H1 (cell line): ENCODE data around the gene HIPK2. TPM values are rescaled to one million over a fixed set of nuclear protein-coding genes. Genes with fewer than 3 reads are reported as not detected.

Experiments used
- CTCF ChIA-PET: fragments of 300-600 bp; sonication (Branson Sonifier 250); formaldehyde crosslinking; loops from one replicate; lab custom pipeline; 2021; ENCODE audit not compliant: partially characterized antibody; lab: Charles Lee
- POLR2A ChIA-PET: fragments of 300-600 bp; sonication (Branson Sonifier 250); formaldehyde crosslinking; loops from one replicate; lab custom pipeline; 2021; ENCODE audit warnings: inconsistent platforms; ENCODE audit not compliant: partially characterized antibody; lab: Charles Lee
- DNase-seq, 2 experiments: peaks; one replicate each; pipeline versions ENCODE4 v3.0.0 to v3.0.0-alpha.2; 2010 to 2022; ENCODE audit warnings: low spot score in 2 of 2, low read depth in 1 of 2, mixed read lengths in 1 of 2
- FAIRE-seq: peaks from 2 replicates; lab custom pipeline; 2011; peaks lifted over from hg19 to GRCh38; lab: Jason Lieb, UNC
- H2AFZ ChIP-seq: 2 replicates; pipeline ENCODE4 v1.8.1; 2012; ENCODE audit warnings: low read length, inconsistent platforms
- H2AK5ac ChIP-seq: 2 replicates; pipeline ENCODE4 v1.6.1; 2013; ENCODE audit warnings: low read depth, low read length
- H2BK120ac ChIP-seq: replicated peaks from 2 replicates; pipeline ENCODE3; 2013; ENCODE audit warnings: low read depth, low read length, inconsistent platforms
- H2BK12ac ChIP-seq: 2 replicates; pipeline ENCODE4 v1.6.1; 2013; ENCODE audit warnings: low read depth, low read length
- H2BK15ac ChIP-seq: 2 replicates; pipeline ENCODE4 v1.6.1; 2013; ENCODE audit warnings: low read length
- H2BK20ac ChIP-seq: 2 replicates; pipeline ENCODE4 v1.6.1; 2013; ENCODE audit warnings: low read length
- H2BK5ac ChIP-seq: 2 replicates; pipeline ENCODE4 v1.6.1; 2013; ENCODE audit warnings: low read depth, low read length
- H3K14ac ChIP-seq: 2 replicates; pipeline ENCODE4 v1.6.1; 2013; ENCODE audit warnings: inconsistent platforms; ENCODE audit not compliant: insufficient read length
- H3K18ac ChIP-seq: 2 replicates; pipeline ENCODE4 v1.6.1; 2013; ENCODE audit warnings: low read length; ENCODE audit errors: extremely low read depth
- H3K23ac ChIP-seq: 2 replicates; pipeline ENCODE4 v1.6.1; 2013; ENCODE audit warnings: inconsistent platforms; ENCODE audit not compliant: insufficient read length
- H3K23me2 ChIP-seq: 2 replicates; pipeline ENCODE4 v1.6.1; 2013; ENCODE audit warnings: low read depth, low read length
- H3K27ac ChIP-seq: 2 replicates; pipeline ENCODE4 v1.6.1; 2011; ENCODE audit warnings: low read depth, low read length, inconsistent platforms
- H3K27me3 ChIP-seq, 4 experiments: replicated peaks in 1 of 4; 1 replicate in 1 of 4; 2 replicates in 3 of 4; pipeline versions ENCODE4 v1.6.1 to v1.8.1; 2011 to 2013; ENCODE audit warnings: low read length in 3 of 4, mild to moderate bottlenecking in 3 of 4, inconsistent platforms in 2 of 4, mixed read lengths in 2 of 4, moderate library complexity in 1 of 4; ENCODE audit not compliant: control insufficient read depth in 3 of 4, insufficient read depth in 3 of 4; ENCODE audit errors: extremely low read depth in 1 of 4
- H3K36me3 ChIP-seq, 4 experiments: 2 replicates each; pipeline versions ENCODE4 v1.6.1 to v1.8.1; 2011 to 2013; ENCODE audit warnings: mild to moderate bottlenecking in 4 of 4, low read length in 3 of 4, moderate library complexity in 2 of 4, control low read depth in 1 of 4, inconsistent platforms in 1 of 4; ENCODE audit not compliant: insufficient read depth in 4 of 4, control insufficient read depth in 2 of 4
- H3K4ac ChIP-seq: replicated peaks from 2 replicates; pipeline ENCODE3; 2013; ENCODE audit warnings: low read length, low read depth, mixed read lengths, inconsistent platforms; ENCODE audit not compliant: insufficient read length
- H3K4me1 ChIP-seq, 4 experiments: replicated peaks in 1 of 4; 1 replicate in 1 of 4; 2 replicates in 3 of 4; pipeline versions ENCODE4 v1.6.1 to v1.8.1; 2011 to 2013; ENCODE audit warnings: low read length in 3 of 4, inconsistent platforms in 2 of 4, mixed read lengths in 1 of 4; ENCODE audit not compliant: insufficient read depth in 4 of 4, control insufficient read depth in 3 of 4
- H3K4me2 ChIP-seq, 2 experiments: 2 replicates each; pipeline versions ENCODE4 v1.6.1 to v1.8.1; 2011 to 2013; ENCODE audit warnings: low read depth in 2 of 2, low read length in 2 of 2, control low read depth in 1 of 2, inconsistent platforms in 1 of 2, mild to moderate bottlenecking in 1 of 2; ENCODE audit not compliant: insufficient read depth in 1 of 2
- H3K4me3 ChIP-seq, 4 experiments: fragments of 200-600, 300-600 bp in 1 of 4; sonication (generic), shearing (Covaris generic), sonication (Bioruptor Twin) in 1 of 4; 2 replicates each; pipeline versions ENCODE4 v1.5.1 to v1.8.1; 2011 to 2016; ENCODE audit warnings: low read length in 4 of 4, low read depth in 3 of 4, control low read depth in 2 of 4, inconsistent platforms in 2 of 4, mild to moderate bottlenecking in 2 of 4, mixed read lengths in 1 of 4, moderate library complexity in 1 of 4; ENCODE audit not compliant: insufficient read depth in 2 of 4; ENCODE audit errors: extremely low read depth in 1 of 4
- H3K56ac ChIP-seq: replicated peaks from 2 replicates; pipeline ENCODE3; 2013; ENCODE audit warnings: low read depth, mild to moderate bottlenecking, mixed read lengths, low read length, inconsistent platforms; ENCODE audit not compliant: insufficient read length
- H3K79me1 ChIP-seq: 2 replicates; pipeline ENCODE4 v1.6.1; 2013; ENCODE audit warnings: low read depth, low read length, control low read depth
- H3K79me2 ChIP-seq, 2 experiments: 2 replicates each; pipeline versions ENCODE4 v1.6.1 to v1.8.1; 2012 to 2013; ENCODE audit warnings: low read length in 2 of 2, mild to moderate bottlenecking in 2 of 2, inconsistent platforms in 1 of 2; ENCODE audit not compliant: insufficient read depth in 2 of 2, control insufficient read depth in 1 of 2
- H3K9ac ChIP-seq, 4 experiments: replicated peaks in 1 of 4; 1 replicate in 1 of 4; 2 replicates in 3 of 4; pipeline versions ENCODE4 v1.6.1 to v1.8.1; 2011 to 2013; ENCODE audit warnings: low read depth in 3 of 4, low read length in 3 of 4, control low read depth in 2 of 4, mild to moderate bottlenecking in 2 of 4, moderate library complexity in 2 of 4, inconsistent platforms in 1 of 4; ENCODE audit errors: extremely low read depth in 1 of 4
- H3K9me3 ChIP-seq, 2 experiments: 2 replicates each; pipeline versions ENCODE4 v1.6.1 to v1.8.1; 2012 to 2013; ENCODE audit warnings: mild to moderate bottlenecking in 2 of 2, moderate library complexity in 2 of 2, control low read depth in 1 of 2, inconsistent platforms in 1 of 2, low read depth in 1 of 2, low read length in 1 of 2, mixed read lengths in 1 of 2; ENCODE audit not compliant: insufficient read depth in 2 of 2
- H4K20me1 ChIP-seq, 2 experiments: replicated peaks in 1 of 2; 2 replicates each; pipeline versions ENCODE3 to v1.8.1; 2011 to 2013; ENCODE audit warnings: inconsistent platforms in 2 of 2, low read length in 2 of 2, mild to moderate bottlenecking in 1 of 2; ENCODE audit not compliant: insufficient read depth in 2 of 2, control insufficient read depth in 1 of 2
- H4K5ac ChIP-seq: 2 replicates; pipeline ENCODE4 v1.6.1; 2013; ENCODE audit warnings: low read length, low read depth, mixed read lengths, inconsistent platforms; ENCODE audit not compliant: insufficient read length
- H4K8ac ChIP-seq: 2 replicates; pipeline ENCODE4 v1.8.0; 2013; ENCODE audit warnings: mild to moderate bottlenecking, moderate library complexity, low read length, inconsistent platforms; ENCODE audit not compliant: insufficient read depth; ENCODE audit errors: extremely low read depth
- H4K91ac ChIP-seq: replicated peaks from 2 replicates; pipeline ENCODE3; 2013; ENCODE audit warnings: low read length, mixed read lengths, inconsistent platforms; ENCODE audit not compliant: insufficient read length
- E2F6 ChIP-seq: IDR thresholded peaks from 2 replicates; pipeline ENCODE4 v1.6.1; 2012; ENCODE audit warnings: inconsistent platforms
- HDAC6 ChIP-seq: IDR thresholded peaks from one replicate; pipeline ENCODE4 v1.7.1; 2012; ENCODE audit warnings: low read depth, mild to moderate bottlenecking, inconsistent platforms, low read length, moderate library complexity
- POLR2AphosphoS5 ChIP-seq: IDR thresholded peaks from 2 replicates; pipeline ENCODE4 v1.6.1; 2011; ENCODE audit warnings: low read depth, low read length
- SP1 ChIP-seq: IDR thresholded peaks from 2 replicates; pipeline ENCODE4 v1.6.1; 2011; ENCODE audit warnings: low read depth, low read length
- WGBS, 2 experiments: shearing (Covaris generic) in 1 of 2; methylation state at CpG; one replicate each; pipeline versions ENCODE4 v1.1.6 to v1.1.7; 2013 to 2015; ENCODE audit warnings: low lambda C conversion rate in 2 of 2, mixed read lengths in 2 of 2, inconsistent platforms in 1 of 2, low coverage in 1 of 2, missing lambda C conversion rate in 1 of 2; ENCODE audit not compliant: insufficient replicate concordance in 2 of 2, insufficient coverage in 1 of 2, insufficient read length in 1 of 2; ENCODE audit errors: extremely low coverage in 1 of 2, missing lambda C conversion rate in 1 of 2; 5-methylcytosine and 5-hydroxymethylcytosine counted together
- polyA plus RNA-seq, 7 experiments: library from polyadenylated mRNA; depleted of rRNA in 3 of 7; stranded (reverse) in 5 of 7; unstranded in 2 of 7; fragments of >200 nt in 5 of 7; fragments of 200-250 nt in 2 of 7; gene quantifications; 1 replicate in 5 of 7; 2 replicates in 1 of 7; 4 replicates in 1 of 7; pipeline versions ENCODE4 v1.2.1 to v1.2.3, GENCODE V29; 2011 to 2013; ENCODE audit warnings: missing spikeins in 2 of 7, mixed read lengths in 2 of 7
- total RNA-seq: library from RNA; stranded (reverse); fragmentation: NEBNext Ultra II Directional; extraction: Animal tissue kit (Norgen Biotek cat#: 25700); gene quantifications from 2 replicates; pipeline ENCODE4 v1.2.1, GENCODE V29; 2021

The HIPK2 gene
- total and polyA plus RNA-seq, 2 of the 8 experiments (the other 6 are each of a cell fraction or from before 2014, with no cell fraction given): 8.3 to 24.3 TPM

- Histone ChIP-seq H3K18ac (peak overlapping the region; percentile 11; the same call in 1 of the 2 replicates), H4K5ac (no peak overlapping the region), H3K4me2 (no peak overlapping the region), H3K9ac (no peak overlapping the region), H2BK5ac (no peak overlapping the region; the same call in 1 of the 2 replicates), H4K91ac (peak overlapping the region; percentile 23), H3K79me2 (no peaks in the 10 kb centered on the region; a peak in 1 of 4 replicates), H4K20me1 (no peaks in the 10 kb centered on the region), H3K56ac (no peak overlapping the region), H3K27me3 (no peaks in the 10 kb centered on the region), H2AK5ac (no peak overlapping the region), H3K14ac (no peak overlapping the region), H3K36me3 (peaks cover 0 to 15% (median 4%) of the 10 kb centered on the region in 4 experiments; a peak in 5 of 8 replicates), H2BK20ac (no peak overlapping the region), H3K4me1 (peaks cover 11 to 33% (median 20%) of the 10 kb centered on the region in 4 experiments), H2BK12ac (no peak overlapping the region), H3K9me3 (no peaks in the 10 kb centered on the region), H3K4ac (no peak overlapping the region), H3K4me3 (no peak overlapping the region), H3K79me1 (no peaks in the 10 kb centered on the region), H3K23me2 (no peaks in the 10 kb centered on the region), H2AFZ (no peak overlapping the region), H2BK120ac (no peak overlapping the region), H2BK15ac (no peak overlapping the region), H3K27ac (no peak overlapping the region), H3K23ac (no peak overlapping the region), H4K8ac (no peak overlapping the region; the same call in none of the 2 replicates)
- TF ChIP-seq POLR2AphosphoS5 (no peak), E2F6 (peak; percentile 74), HDAC6 (no peak), SP1 (no peak)
- ChIA-PET POLR2A (no interaction called here), CTCF (interaction anchor here (0.6 to 2.2 kb wide), 6 partner anchors 19 to 289 kb away, joined by 3 to 7 read pairs (median 4); no protein-coding TSS in a partner anchor)
- FAIRE-seq (no peak), DNase-seq (no peak)
- WGBS, 2 experiments: 85% methylated on average over 22 of the region's 23 CpGs; no CpG with 5 or more reads in 1 of the 2 experiments
Observed at GRCh38 chr7:139714163-139714901, 63.5 kb downstream of the HIPK2 start.
